IMR-90 (cell line): ENCODE measurements around the gene C19orf53. TPM values are rescaled to one million over a fixed set of nuclear protein-coding genes. Genes with fewer than 3 reads are reported as not detected.

ENCODE experiments used
- ATAC-seq: fragments of 200-7000 bp; cut with Tn5 transposase; 2 replicates; pipeline ENCODE4 v1.9.1; 2020; ENCODE audit warnings: low read depth, mild to moderate bottlenecking, moderate library complexity
- BruUV-seq: library from RNA; stranded (reverse); fragments of 400-500 nt; replicated peaks from 2 replicates; lab custom pipeline; 2021; lab: Mats Ljungman, UMichigan
- CTCF ChIA-PET: fragments of 300-600 bp; formaldehyde crosslinking; extraction: SDS; loops from one replicate; lab custom pipeline; 2021; ENCODE audit warnings: antibody characterized with exemption; lab: Yijun Ruan, JAX
- POLR2A ChIA-PET: fragments of 300-600 bp; sonication (Branson Sonifier 250); formaldehyde crosslinking; loops from one replicate; lab custom pipeline; 2022; ENCODE audit warnings: antibody characterized with exemption; ENCODE audit not compliant: unreplicated experiment; lab: Charles Lee
- DNase-seq: peaks from one replicate; pipeline ENCODE4 v3.0.0; 2013
- H2AFZ ChIP-seq: replicated peaks from 2 replicates; pipeline ENCODE3; 2013; ENCODE audit warnings: low read length, mild to moderate bottlenecking; ENCODE audit not compliant: poor library complexity
- H2AK5ac ChIP-seq: 2 replicates; pipeline ENCODE4 v1.6.1; 2013; ENCODE audit warnings: low read depth, low read length, inconsistent platforms
- H2AK9ac ChIP-seq: replicated peaks from 2 replicates; pipeline ENCODE3; 2013; ENCODE audit warnings: mild to moderate bottlenecking, low read depth, low read length, moderate library complexity; ENCODE audit not compliant: poor library complexity
- H2BK120ac ChIP-seq: 2 replicates; pipeline ENCODE4 v1.6.1; 2013; ENCODE audit warnings: low read depth, low read length, inconsistent platforms
- H2BK15ac ChIP-seq: 3 replicates; pipeline ENCODE4 v1.6.1; 2013; ENCODE audit warnings: low read depth, low read length, inconsistent platforms
- H2BK20ac ChIP-seq: 2 replicates; pipeline ENCODE4 v1.6.1; 2013; ENCODE audit warnings: low read depth, mild to moderate bottlenecking, inconsistent platforms, low read length, moderate library complexity
- H2BK5ac ChIP-seq: 2 replicates; pipeline ENCODE4 v1.6.1; 2013; ENCODE audit warnings: mild to moderate bottlenecking, low read depth, low read length, inconsistent platforms; ENCODE audit not compliant: poor library complexity, severe bottlenecking
- H3K14ac ChIP-seq: replicated peaks from 2 replicates; pipeline ENCODE4 v1.6.1; 2013; ENCODE audit warnings: low read depth, low read length, inconsistent platforms
- H3K18ac ChIP-seq: 2 replicates; pipeline ENCODE4 v1.6.1; 2013; ENCODE audit warnings: low read depth, low read length, control low read depth
- H3K23ac ChIP-seq: 2 replicates; pipeline ENCODE4 v1.6.1; 2013; ENCODE audit warnings: low read depth, low read length, inconsistent platforms
- H3K27ac ChIP-seq: 2 replicates; pipeline ENCODE4 v1.5.1; 2013; ENCODE audit warnings: mild to moderate bottlenecking, control low read depth, low read length; ENCODE audit not compliant: insufficient read depth
- H3K27me3 ChIP-seq: 2 replicates; pipeline ENCODE4 v1.6.1; 2013; ENCODE audit warnings: low read length; ENCODE audit not compliant: control insufficient read depth, insufficient read depth
- H3K36me3 ChIP-seq: 2 replicates; pipeline ENCODE4 v1.6.1; 2013; ENCODE audit warnings: low read length, mixed read lengths; ENCODE audit not compliant: control insufficient read depth, insufficient read depth
- H3K4ac ChIP-seq: 2 replicates; pipeline ENCODE4 v1.6.1; 2013; ENCODE audit warnings: low read depth, low read length, inconsistent platforms
- H3K4me1 ChIP-seq: 2 replicates; pipeline ENCODE4 v1.6.1; 2013; ENCODE audit warnings: low read length, mixed read lengths; ENCODE audit not compliant: control insufficient read depth, insufficient read depth
- H3K4me2 ChIP-seq: 2 replicates; pipeline ENCODE4 v1.6.1; 2013; ENCODE audit warnings: low read depth, mild to moderate bottlenecking, control low read depth, low read length, moderate library complexity
- H3K4me3 ChIP-seq: 2 replicates; pipeline ENCODE4 v1.5.1; 2013; ENCODE audit warnings: low read depth, mild to moderate bottlenecking, control low read depth, low read length, moderate library complexity; ENCODE audit not compliant: insufficient read depth
- H3K56ac ChIP-seq: 2 replicates; pipeline ENCODE4 v1.6.1; 2013; ENCODE audit warnings: low read length, inconsistent platforms; ENCODE audit not compliant: insufficient read depth; ENCODE audit errors: extremely low read depth
- H3K79me1 ChIP-seq, 2 experiments: 2 replicates each; pipeline ENCODE4 v1.6.1; 2013; ENCODE audit warnings: low read length in 2 of 2, inconsistent platforms in 1 of 2, low read depth in 1 of 2
- H3K9ac ChIP-seq: 2 replicates; pipeline ENCODE4 v1.6.1; 2013; ENCODE audit warnings: low read depth, low read length, control low read depth
- H3K9me1 ChIP-seq: 2 replicates; pipeline ENCODE4 v1.6.1; 2013; ENCODE audit warnings: low read length, inconsistent platforms; ENCODE audit not compliant: insufficient read depth
- H3K9me3 ChIP-seq: 2 replicates; pipeline ENCODE4 v1.6.1; 2013; ENCODE audit warnings: low read length; ENCODE audit not compliant: control insufficient read depth, insufficient read depth
- H4K20me1 ChIP-seq: 2 replicates; pipeline ENCODE4 v1.6.1; 2013; ENCODE audit warnings: low read length, inconsistent platforms; ENCODE audit not compliant: insufficient read depth
- H4K5ac ChIP-seq: 2 replicates; pipeline ENCODE4 v1.6.1; 2013; ENCODE audit warnings: mild to moderate bottlenecking, low read depth, low read length, control low read depth
- H4K8ac ChIP-seq, 2 experiments: 2 replicates each; pipeline ENCODE4 v1.6.1; 2013; ENCODE audit warnings: low read depth in 2 of 2, low read length in 2 of 2, control low read depth in 1 of 2, inconsistent platforms in 1 of 2
- H4K91ac ChIP-seq: 2 replicates; pipeline ENCODE4 v1.6.1; 2013; ENCODE audit warnings: low read depth, low read length, inconsistent platforms; ENCODE audit not compliant: insufficient read depth
- CEBPB ChIP-seq: IDR thresholded peaks from 2 replicates; pipeline ENCODE4 v1.6.1; 2012; ENCODE audit warnings: low read depth, low read length, improper control_type of control experiment
- CHD1 ChIP-seq: IDR thresholded peaks from 2 replicates; pipeline ENCODE4 v1.6.1; 2012; ENCODE audit warnings: low read depth, low read length, improper control_type of control experiment
- ELK1 ChIP-seq: fragments of 150-350 bp; IDR thresholded peaks from 2 replicates; pipeline ENCODE4 v1.6.1; 2016; ENCODE audit warnings: low read depth, mild to moderate bottlenecking, low read length, moderate library complexity, borderline replicate concordance
- FOS ChIP-seq: fragments of 150-350 bp; IDR thresholded peaks from 2 replicates; pipeline ENCODE4 v1.6.1; 2016; ENCODE audit warnings: low read depth, low read length
- MAFK ChIP-seq: IDR thresholded peaks from 2 replicates; pipeline ENCODE4 v1.6.1; 2012; ENCODE audit warnings: low read depth, low read length, improper control_type of control experiment
- NFE2L2 ChIP-seq: fragments of 150-350 bp; IDR thresholded peaks from 2 replicates; pipeline ENCODE4 v1.6.1; 2016; ENCODE audit warnings: low read depth, mild to moderate bottlenecking, low read length
- POLR2A ChIP-seq: IDR thresholded peaks from 2 replicates; pipeline ENCODE4 v1.6.1; 2012; ENCODE audit warnings: mild to moderate bottlenecking, low read depth, low read length
- RCOR1 ChIP-seq: IDR thresholded peaks from 2 replicates; pipeline ENCODE4 v1.6.1; 2012; ENCODE audit warnings: mild to moderate bottlenecking, low read length, improper control_type of control experiment; ENCODE audit not compliant: insufficient replicate concordance
- RFX5 ChIP-seq: IDR thresholded peaks from 2 replicates; pipeline ENCODE4 v1.8.0; 2012; ENCODE audit warnings: low read depth, mild to moderate bottlenecking, low read length, moderate library complexity
- SMC3 ChIP-seq: fragments of 150-350 bp; IDR thresholded peaks from 2 replicates; pipeline ENCODE4 v1.6.1; 2016; ENCODE audit warnings: low read depth, mild to moderate bottlenecking, antibody characterized with exemption, low read length, moderate library complexity
- USF2 ChIP-seq: fragments of 150-350 bp; IDR thresholded peaks from 2 replicates; pipeline ENCODE4 v1.6.1; 2017; ENCODE audit warnings: mild to moderate bottlenecking, antibody characterized with exemption, low read length, low read depth
- whole genome bisulfite sequencing, 2 experiments: methylation state at CpG; one replicate each; pipeline versions ENCODE4 v1.1.5 to v1.1.7; 2013; ENCODE audit warnings: missing lambda C conversion rate in 2 of 2; ENCODE audit not compliant: insufficient read length in 1 of 2; ENCODE audit errors: extremely low coverage in 2 of 2; 5-methylcytosine and 5-hydroxymethylcytosine counted together
- dilution Hi-C: fragments of 300-500 bp; cut with HindIII; formaldehyde crosslinking; loops from one replicate; pipeline ENCODE4 v1.14.3; 2018; ENCODE audit warnings: low sequenced_read_pairs; ENCODE audit not compliant: unreplicated experiment
- in situ Hi-C: fragments of 300-500 bp; cut with MboI; formaldehyde crosslinking; loops from 3 replicates; pipeline ENCODE4 v1.14.3; 2019; ENCODE audit warnings: low sequenced_read_pairs, inconsistent platforms, mixed read lengths
- intact Hi-C: fragments of 100-400 bp; cut with micrococcal nuclease; formaldehyde crosslinking; loops from 2 replicates; pipeline ENCODE4 v1.10.0; 2022
- polyA plus RNA-seq, 3 experiments: library from polyadenylated mRNA; depleted of rRNA; stranded (reverse); fragments of >200 nt; gene quantifications; 2 replicates each; pipeline ENCODE4 v1.2.3, GENCODE V29; 2012; ENCODE audit warnings: low replicate concordance in 1 of 3
- total RNA-seq: library from RNA; depleted of rRNA; stranded (reverse); fragments of >200 nt; gene quantifications from 2 replicates; pipeline ENCODE4 v1.2.3, GENCODE V29; 2012

C19orf53 gene
- total and polyA plus RNA-seq, 2 of the 4 experiments (the other 2 are of a cell fraction), result 61.3 to 290 TPM

GRCh38 chr19:13751436-13751835 lies 22.8 kb upstream of the C19orf53 start:
- Histone ChIP-seq H2AK9ac (no peak overlapping the region), H3K27me3 (no peaks in the 10 kb centered on the region), H4K5ac (no peak overlapping the region), H3K4me3 (no peak overlapping the region), H3K4me2 (no peak overlapping the region), H3K9me3 (no peaks in the 10 kb centered on the region), H3K18ac (no peak overlapping the region), H2AK5ac (no peak overlapping the region), H4K8ac (no peak overlapping the region), H4K91ac (no peak overlapping the region), H3K9ac (no peak overlapping the region), H2BK5ac (no peak overlapping the region), H3K56ac (no peak overlapping the region), H3K23ac (no peak overlapping the region), H4K20me1 (peaks cover 3% of the 10 kb centered on the region; the same call in 1 of the 2 replicates), H3K27ac (no peak overlapping the region), H3K36me3 (peaks cover 36% of the 10 kb centered on the region), H3K14ac (no peak overlapping the region), H2BK15ac (no peak overlapping the region), H3K4ac (no peak overlapping the region), H3K4me1 (no peaks in the 10 kb centered on the region), H2BK20ac (no peak overlapping the region), H3K9me1 (no peaks in the 10 kb centered on the region), H2AFZ (no peak overlapping the region), H3K79me1 (peaks cover 11 to 45% of the 10 kb centered on the region in 2 experiments), H2BK120ac (no peak overlapping the region)
- no peak for ATAC-seq
- no peak for DNase-seq
- intact Hi-C loops (no loop called here), in situ Hi-C loops (loop anchor here (25.0 kb wide), 1 partner anchor 336 kb away; the partner anchor contains the start of genes C19orf67 and SAMD1), dilution Hi-C loops (no loop called here)
- ChIA-PET CTCF (no interaction called here), POLR2A (no interaction called here)
- WGBS, 2 experiments, result 97% methylated on average over 7 of the region's 16 CpGs; no CpG with 5 or more reads in 1 of the 2 experiments
- no peak for TF ChIP-seq SMC3
- no peak for TF ChIP-seq CEBPB
- TF ChIP-seq NFE2L2, result no peak
- TF ChIP-seq POLR2A, result no peak
- no peak for TF ChIP-seq RCOR1
- TF ChIP-seq ELK1, result no peak
- no peak for TF ChIP-seq CHD1
- no peak for TF ChIP-seq MAFK
- no peak for TF ChIP-seq USF2
- no peak for TF ChIP-seq FOS
- no peak for TF ChIP-seq RFX5
- no TSS peak for BruUV-seq
